Left ventricle myocardium inferior (tissue), 1 donor: Measurements from ENCODE around the gene FLACC1. TPM values are rescaled to one million over a fixed set of nuclear protein-coding genes. Genes with fewer than 3 reads are reported as not detected.

Experiments
- DNase-seq: peaks from one replicate; pipeline ENCODE4 v3.0.0-alpha.2; 2020
- H3K27ac ChIP-seq: fragments of 200-600 bp; replicated peaks from 2 replicates; pipeline ENCODE4 v1.8.0; 2021
- H3K27me3 ChIP-seq: fragments of 200-600 bp; 2 replicates; pipeline ENCODE4 v1.8.0; 2021; ENCODE audit warnings: low read depth
- H3K36me3 ChIP-seq: fragments of 200-600 bp; 2 replicates; pipeline ENCODE4 v1.8.0; 2021
- H3K4me1 ChIP-seq: fragments of 200-600 bp; 2 replicates; pipeline ENCODE4 v1.8.0; 2021
- H3K4me3 ChIP-seq: fragments of 200-600 bp; 2 replicates; pipeline ENCODE4 v1.8.0; 2021; ENCODE audit warnings: mild to moderate bottlenecking, moderate library complexity
- H3K9me3 ChIP-seq: fragments of 200-600 bp; replicated peaks from 2 replicates; pipeline ENCODE4 v1.8.0; 2021
- CTCF ChIP-seq: fragments of 200-600 bp; IDR thresholded peaks from 2 replicates; pipeline ENCODE4 v1.8.0; 2021; ENCODE audit warnings: antibody characterized with exemption, mild to moderate bottlenecking, borderline replicate concordance
- intact Hi-C: fragments of 100-400 bp; cut with micrococcal nuclease; formaldehyde crosslinking; loops from one replicate; pipeline ENCODE4 v1.11.0; 2022
- total RNA-seq: library from RNA; stranded (reverse); fragmentation: NEBNext Ultra II Directional; extraction: Animal tissue kit (Norgen Biotek cat#: 25700); gene quantifications from one replicate; pipeline ENCODE4 v1.2.1, GENCODE V29; 2021
- donor health status: DM: no; HTN: yes; CAD: no; lungs with severe emphysema.

The FLACC1 gene
- total RNA-seq, 1 donor from 2014 or later, result 11.8 TPM

GRCh38 chr2:201261906-201262305 is 95.2 kb downstream of the FLACC1 start:
- no peaks in the 10 kb centered on the region for H3K9me3 ChIP-seq
- no peaks in the 10 kb centered on the region for H3K27me3 ChIP-seq
- H3K27ac ChIP-seq, result no peak overlapping the region
- intact Hi-C loops, result no loop called here
- H3K4me3 ChIP-seq, result no peak overlapping the region
- no peak for TF ChIP-seq CTCF
- H3K36me3 ChIP-seq, result peaks cover 5% of the 10 kb centered on the region
- no peak for DNase-seq
- H3K4me1 ChIP-seq, result peaks cover 37% of the 10 kb centered on the region

- Histone ChIP-seq H3K4me1 (peaks cover 37% of the 10 kb centered on the region), H3K4me3 (no peak overlapping the region), H3K27ac (no peak overlapping the region), H3K36me3 (peaks cover 1% of the 10 kb centered on the region), H3K27me3 (no peaks in the 10 kb centered on the region), H3K9me3 (no peaks in the 10 kb centered on the region)
- no peak for TF ChIP-seq CTCF
- DNase-seq, result no peak
- intact Hi-C loops, result no loop called here
Measured at GRCh38 chr2:201261471-201261870, 95.7 kb downstream of the FLACC1 start.

- intact Hi-C loops, result no loop called here
- DNase-seq, result no peak
- no peak for TF ChIP-seq CTCF
- Histone ChIP-seq H3K27me3 (no peaks in the 10 kb centered on the region), H3K36me3 (no peaks in the 10 kb centered on the region), H3K9me3 (no peaks in the 10 kb centered on the region), H3K4me3 (peak within 1 kb of the TSS; percentile 73), H3K4me1 (peaks cover 37% of the 10 kb centered on the region), H3K27ac (peak within 1 kb of the TSS; percentile 88)
Measured at GRCh38 chr2:201260302-201260800, 96.8 kb downstream of the FLACC1 start, which contains the start of gene CASP8. Gene CASP8 (plus strand): TSS chr2:201260536. CDS start chr2:201266487, 5,951 bp downstream.

- peak; percentile 19 for TF ChIP-seq CTCF
- no peaks in the 10 kb centered on the region for H3K27me3 ChIP-seq
- peak overlapping the region; percentile 73 for H3K4me3 ChIP-seq
- DNase-seq, result no peak
- H3K9me3 ChIP-seq, result no peaks in the 10 kb centered on the region
- H3K27ac ChIP-seq, result peak overlapping the region; percentile 88
- H3K36me3 ChIP-seq, result no peaks in the 10 kb centered on the region
- intact Hi-C loops, result no loop called here
- H3K4me1 ChIP-seq, result peaks cover 28% of the 10 kb centered on the region
Measured at GRCh38 chr2:201258666-201259615, 98.2 kb downstream of the FLACC1 start.

DNA sequence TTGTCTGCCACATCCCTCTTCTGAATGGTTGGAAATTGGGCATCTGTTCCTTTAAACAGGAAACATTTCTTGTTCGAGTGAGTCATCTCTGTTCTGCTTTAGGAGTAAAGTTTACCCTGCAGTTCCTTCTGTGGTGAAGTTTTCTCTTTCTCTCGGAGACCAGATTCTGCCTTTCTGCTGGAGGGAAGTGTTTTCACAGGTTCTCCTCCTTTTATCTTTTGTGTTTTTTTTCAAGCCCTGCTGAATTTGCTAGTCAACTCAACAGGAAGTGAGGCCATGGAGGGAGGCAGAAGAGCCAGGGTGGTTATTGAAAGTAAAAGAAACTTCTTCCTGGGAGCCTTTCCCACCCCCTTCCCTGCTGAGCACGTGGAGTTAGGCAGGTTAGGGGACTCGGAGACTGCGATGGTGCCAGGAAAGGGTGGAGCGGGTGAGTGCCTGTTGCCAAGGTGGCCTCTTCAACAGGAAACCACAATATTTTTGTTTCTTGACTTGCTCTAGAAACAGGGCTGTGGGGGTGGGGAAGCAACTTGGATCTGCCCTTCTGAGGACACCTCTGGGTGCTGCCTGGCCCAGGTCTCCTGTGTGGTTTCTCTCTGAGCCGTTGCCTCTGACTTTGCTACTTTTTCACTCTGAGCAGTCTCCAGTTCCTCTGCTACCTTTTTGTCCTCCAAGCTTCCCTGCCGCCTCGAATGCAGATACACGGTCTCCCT is 99.0 kb downstream of the FLACC1 start:
- Histone ChIP-seq H3K4me3 (peak overlapping the region; percentile 73), H3K4me1 (peaks cover 28% of the 10 kb centered on the region), H3K9me3 (no peaks in the 10 kb centered on the region), H3K27ac (peak overlapping the region; percentile 88), H3K27me3 (no peaks in the 10 kb centered on the region), H3K36me3 (no peaks in the 10 kb centered on the region)
- DNase-seq, result peak; percentile 58
- TF ChIP-seq CTCF, result no peak
- intact Hi-C loops, result no loop called here
